Endothelial cell (in vitro differentiated cells): Measurements from ENCODE around the gene EFNA5. TPM values are rescaled to one million over a fixed set of nuclear protein-coding genes. Genes with fewer than 3 reads are reported as not detected.

Experiments used
- DNase-seq: peaks from one replicate; pipeline ENCODE4 v3.0.0; 2021; ENCODE audit warnings: low spot score
- H3K27ac Mint-ChIP-seq: one replicate; pipeline ENCODE4 v1.8.0; 2021; ENCODE audit warnings: mixed read lengths, inconsistent platforms; ENCODE audit not compliant: unreplicated experiment
- H3K27me3 Mint-ChIP-seq: one replicate; pipeline ENCODE4 v1.8.0; 2021; ENCODE audit warnings: mild to moderate bottlenecking, moderate library complexity, mixed read lengths, inconsistent platforms; ENCODE audit not compliant: unreplicated experiment
- H3K36me3 Mint-ChIP-seq: one replicate; pipeline ENCODE4 v1.8.0; 2021; ENCODE audit warnings: mild to moderate bottlenecking, low read depth, mixed read lengths, inconsistent platforms; ENCODE audit not compliant: unreplicated experiment
- H3K4me1 Mint-ChIP-seq: one replicate; pipeline ENCODE4 v1.8.0; 2021; ENCODE audit warnings: mild to moderate bottlenecking, mixed read lengths, inconsistent platforms; ENCODE audit not compliant: unreplicated experiment
- H3K4me3 Mint-ChIP-seq: one replicate; pipeline ENCODE4 v1.8.0; 2021; ENCODE audit warnings: mild to moderate bottlenecking, mixed read lengths, inconsistent platforms; ENCODE audit not compliant: unreplicated experiment
- H3K9me3 Mint-ChIP-seq: one replicate; pipeline ENCODE4 v1.8.0; 2021; ENCODE audit warnings: mixed read lengths, inconsistent platforms; ENCODE audit not compliant: unreplicated experiment
- CTCF ChIP-seq: fragments of 200-600 bp; sonication (generic); IDR thresholded peaks from one replicate; pipeline ENCODE4 v1.5.0; 2021; ENCODE audit warnings: antibody characterized with exemption; ENCODE audit not compliant: unreplicated experiment
- total RNA-seq: library from RNA; stranded (reverse); fragmentation: NEBNext Ultra II Directional; extraction: Animal tissue kit (Norgen Biotek cat#: 25700); gene quantifications from one replicate; pipeline ENCODE4 v1.2.1, GENCODE V29; 2021; ENCODE audit not compliant: unreplicated experiment

EFNA5 gene
- total RNA-seq, 1 donor from 2014 or later: 8.8 TPM

GRCh38 chr5:107370396-107370968 lies 300.3 kb downstream of the EFNA5 start:
- Mint-ChIP-seq H3K4me3 (no peak overlapping the region), H3K4me1 (peaks cover 5% of the 10 kb centered on the region), H3K27me3 (no peaks in the 10 kb centered on the region), H3K36me3 (no peaks in the 10 kb centered on the region), H3K27ac (no peak overlapping the region), H3K9me3 (no peaks in the 10 kb centered on the region)
- no peak for TF ChIP-seq CTCF
- DNase-seq: no peak

- Mint-ChIP-seq H3K27ac (no peak overlapping the region), H3K4me1 (peaks cover 13% of the 10 kb centered on the region), H3K27me3 (no peaks in the 10 kb centered on the region), H3K9me3 (no peaks in the 10 kb centered on the region), H3K36me3 (no peaks in the 10 kb centered on the region), H3K4me3 (no peak overlapping the region)
- DNase-seq: no peak
- TF ChIP-seq CTCF: no peak
Observed at GRCh38 chr5:107369622-107370021, 301.1 kb downstream of the EFNA5 start.

GRCh38 chr5:107368615-107369014 lies 302.1 kb downstream of the EFNA5 start:
- Mint-ChIP-seq H3K27me3 (no peaks in the 10 kb centered on the region), H3K4me1 (peaks cover 20% of the 10 kb centered on the region)
- DNase-seq: no peak

GRCh38 chr5:107367939-107368338 lies 302.8 kb downstream of the EFNA5 start:
- no peak for DNase-seq
- Mint-ChIP-seq H3K27ac (no peak overlapping the region), H3K4me1 (peaks cover 20% of the 10 kb centered on the region), H3K36me3 (no peaks in the 10 kb centered on the region), H3K27me3 (no peaks in the 10 kb centered on the region), H3K9me3 (no peaks in the 10 kb centered on the region), H3K4me3 (no peak overlapping the region)
- no peak for TF ChIP-seq CTCF

More at GRCh38 chr5:107368615-107369014, 302.1 kb downstream of the EFNA5 start:
- Mint-ChIP-seq H3K9me3 (no peaks in the 10 kb centered on the region), H3K27ac (no peak overlapping the region), H3K4me3 (no peak overlapping the region), H3K36me3 (no peaks in the 10 kb centered on the region)
- TF ChIP-seq CTCF: no peak

- Mint-ChIP-seq H3K27me3 (no peaks in the 10 kb centered on the region), H3K4me1 (peaks cover 20% of the 10 kb centered on the region), H3K9me3 (no peaks in the 10 kb centered on the region), H3K36me3 (no peaks in the 10 kb centered on the region), H3K27ac (no peak overlapping the region), H3K4me3 (no peak overlapping the region)
- DNase-seq: no peak
- TF ChIP-seq CTCF: no peak
Observed at GRCh38 chr5:107367480-107367879, 303.3 kb downstream of the EFNA5 start.
